ENCODE data around the gene PDIA5.
A peak's percentile ranks its signal among the peaks of the same experiment; 100 is the strongest.

The PDIA5 gene

GRCh38 chr3:123140550-123140949, 73.7 kb downstream of the PDIA5 start:
- TF ChIP-seq, protein P1, sequence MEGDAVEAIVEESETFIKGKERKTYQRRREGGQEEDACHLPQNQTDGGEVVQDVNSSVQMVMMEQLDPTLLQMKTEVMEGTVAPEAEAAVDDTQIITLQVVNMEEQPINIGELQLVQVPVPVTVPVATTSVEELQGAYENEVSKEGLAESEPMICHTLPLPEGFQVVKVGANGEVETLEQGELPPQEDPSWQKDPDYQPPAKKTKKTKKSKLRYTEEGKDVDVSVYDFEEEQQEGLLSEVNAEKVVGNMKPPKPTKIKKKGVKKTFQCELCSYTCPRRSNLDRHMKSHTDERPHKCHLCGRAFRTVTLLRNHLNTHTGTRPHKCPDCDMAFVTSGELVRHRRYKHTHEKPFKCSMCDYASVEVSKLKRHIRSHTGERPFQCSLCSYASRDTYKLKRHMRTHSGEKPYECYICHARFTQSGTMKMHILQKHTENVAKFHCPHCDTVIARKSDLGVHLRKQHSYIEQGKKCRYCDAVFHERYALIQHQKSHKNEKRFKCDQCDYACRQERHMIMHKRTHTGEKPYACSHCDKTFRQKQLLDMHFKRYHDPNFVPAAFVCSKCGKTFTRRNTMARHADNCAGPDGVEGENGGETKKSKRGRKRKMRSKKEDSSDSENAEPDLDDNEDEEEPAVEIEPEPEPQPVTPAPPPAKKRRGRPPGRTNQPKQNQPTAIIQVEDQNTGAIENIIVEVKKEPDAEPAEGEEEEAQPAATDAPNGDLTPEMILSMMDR (IDR thresholded peaks at IDR 0.05; ENCODE audit: low read depth, low read length, missing control alignments) = no peak
- no peak overlapping the region for H3K27ac ChIP-seq
- no peak overlapping the region for H3K4me3 ChIP-seq (ENCODE audit: low read depth, low read length)
- in situ Hi-C loops (cut with HindIII; ENCODE audit: low pct_ligation_motif_present, low sequenced_read_pairs) = no loop called here
- no peak for DNase-seq
- no peaks in the 10 kb centered on the region for H3K27me3 ChIP-seq (replicated peaks)
- H3K36me3 ChIP-seq (replicated peaks) = peaks cover 42% of the 10 kb centered on the region

- H3K27ac ChIP-seq = no peak overlapping the region
- no peaks in the 10 kb centered on the region for H3K27me3 ChIP-seq (replicated peaks)
- TF ChIP-seq, protein P1 (IDR thresholded peaks at IDR 0.05; ENCODE audit: low read depth, low read length, missing control alignments) = no peak
- no peak for DNase-seq
- no peak overlapping the region for H3K4me3 ChIP-seq (ENCODE audit: low read depth, low read length)
- H3K36me3 ChIP-seq (replicated peaks) = peaks cover 48% of the 10 kb centered on the region
- in situ Hi-C loops (cut with HindIII; ENCODE audit: low pct_ligation_motif_present, low sequenced_read_pairs) = no loop called here
Observed at GRCh38 chr3:123141276-123141675, 74.5 kb downstream of the PDIA5 start.

- Histone ChIP-seq H3K27me3 (replicated peaks) (no peaks in the 10 kb centered on the region), H3K27ac (no peak overlapping the region), H3K4me3 (ENCODE audit: low read depth, low read length) (no peak overlapping the region), H3K36me3 (replicated peaks) (peaks cover 56% of the 10 kb centered on the region)
- DNase-seq = peak; percentile 24
- TF ChIP-seq, protein P1 (IDR thresholded peaks at IDR 0.05; ENCODE audit: low read depth, low read length, missing control alignments) = no peak
- in situ Hi-C loops (cut with HindIII; ENCODE audit: low pct_ligation_motif_present, low sequenced_read_pairs) = no loop called here
Observed at GRCh38 chr3:123143669-123144411, 77.0 kb downstream of the PDIA5 start.

DNA sequence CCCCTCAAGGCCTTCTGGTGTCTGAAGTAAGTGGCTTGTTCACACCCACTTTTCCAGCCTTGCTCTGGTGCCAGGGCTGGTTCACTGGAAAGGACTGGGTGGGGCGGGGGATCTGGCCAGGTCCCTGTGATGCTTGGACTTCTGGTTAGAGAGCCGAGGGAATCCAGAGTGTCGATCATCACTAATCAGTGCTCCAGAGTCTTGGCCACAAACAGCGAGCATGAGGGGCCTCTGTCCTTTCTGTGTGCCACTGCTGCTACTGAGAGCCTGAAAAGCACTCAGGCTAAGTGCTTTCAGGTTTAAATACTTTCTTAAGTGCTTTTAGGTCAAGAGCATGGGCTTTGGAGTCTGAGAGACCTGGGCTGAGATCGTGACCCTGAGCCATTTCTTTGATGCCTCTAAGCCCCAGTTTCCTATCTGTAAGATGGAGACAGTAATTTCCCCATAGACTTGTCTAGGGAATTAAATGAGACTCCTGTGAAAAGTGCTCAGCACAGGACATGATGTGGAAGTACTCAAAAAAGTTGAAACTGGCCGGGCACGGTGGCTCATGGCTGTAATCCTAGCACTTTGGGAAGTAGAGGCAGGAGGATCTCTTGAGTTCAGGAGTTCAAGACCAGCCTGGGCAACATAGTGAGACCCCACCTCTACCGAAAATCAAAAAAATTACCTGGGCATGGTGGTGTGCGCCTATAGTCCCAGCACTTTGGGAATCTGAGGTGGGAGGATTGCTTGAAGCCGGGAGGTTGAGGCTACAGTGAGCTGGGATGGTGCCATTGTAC, 81.1 kb downstream of the PDIA5 start:
- H3K27ac ChIP-seq = no peak overlapping the region
- in situ Hi-C loops (cut with HindIII; ENCODE audit: low pct_ligation_motif_present, low sequenced_read_pairs) = no loop called here
- H3K27me3 ChIP-seq (replicated peaks) = no peaks in the 10 kb centered on the region
- H3K36me3 ChIP-seq (replicated peaks) = peaks cover 64% of the 10 kb centered on the region
- TF ChIP-seq, protein P1 (IDR thresholded peaks at IDR 0.05; ENCODE audit: low read depth, low read length, missing control alignments) = no peak
- no peak for DNase-seq
- H3K4me3 ChIP-seq (ENCODE audit: low read depth, low read length) = no peak overlapping the region

DNA sequence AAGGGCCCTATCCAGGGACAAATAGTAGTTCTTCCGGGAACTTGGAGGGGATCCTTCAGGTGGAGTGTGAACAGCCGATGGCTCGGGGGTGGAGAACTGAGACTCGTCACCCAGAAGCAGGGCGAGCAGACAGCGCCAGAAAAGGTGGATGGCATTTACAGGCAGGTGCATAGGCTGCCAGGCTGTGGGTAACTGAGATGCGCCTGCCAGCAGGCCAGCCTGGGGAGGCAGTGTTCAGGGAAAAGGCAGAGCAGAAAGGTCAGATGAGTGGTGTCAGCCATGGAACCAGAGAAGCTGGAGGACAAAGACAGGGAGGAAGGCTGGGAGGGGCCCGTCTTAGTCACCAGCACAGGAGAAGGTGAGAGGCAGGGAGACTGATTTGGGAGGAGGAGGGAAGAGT, 81.9 kb downstream of the PDIA5 start:
- no peak for DNase-seq
- Histone ChIP-seq H3K4me3 (ENCODE audit: low read depth, low read length) (no peak overlapping the region), H3K36me3 (replicated peaks) (peaks cover 65% of the 10 kb centered on the region), H3K27me3 (replicated peaks) (no peaks in the 10 kb centered on the region), H3K27ac (no peak overlapping the region)
- TF ChIP-seq, protein P1 (IDR thresholded peaks at IDR 0.05; ENCODE audit: low read depth, low read length, missing control alignments) = no peak
- in situ Hi-C loops (cut with HindIII; ENCODE audit: low pct_ligation_motif_present, low sequenced_read_pairs) = no loop called here

Measured in brain microvascular endothelial cell (primary cell).